Uterus (tissue), 2 donors: ENCODE data around the gene SPOCK1.

Experiments
- CTCF ChIP-seq, 4 experiments: fragments of 200-600 bp in 2 of 4; fragments of 450-650 bp in 2 of 4; sonication (generic) in 2 of 4; IDR thresholded peaks; one replicate each; pipeline ENCODE4 v1.5.1; 2016 to 2019; ENCODE audit warnings: antibody characterized with exemption in 4 of 4, mild to moderate bottlenecking in 2 of 4, moderate library complexity in 1 of 4
- POLR2A ChIP-seq, 2 donors: fragments of 450-650 bp; IDR thresholded peaks; one replicate each; pipeline ENCODE4 v1.6.1; 2016; ENCODE audit warnings: antibody characterized with exemption in 2 of 2, mild to moderate bottlenecking in 1 of 2, moderate library complexity in 1 of 2

GRCh38 chr5:137487600-137487999, 11.5 kb downstream of the SPOCK1 start:
- TF ChIP-seq CTCF (IDR thresholded peaks at IDR 0.05) (no peak), POLR2A (IDR thresholded peaks at IDR 0.05) (no peak)
